ENCODE data around the gene ELFN1.

- TF ChIP-seq CTCF (IDR thresholded peaks at IDR 0.05; ENCODE audit: insufficient read depth, low read depth, low read length) (no peak), EZH2 (IDR thresholded peaks at IDR 0.05; ENCODE audit: insufficient read depth, low read length) (no peak)
Measured at GRCh38 chr7:1745576-1746490, 75.8 kb downstream of the ELFN1 start.

All from astrocyte (in vitro differentiated cells and primary cell).